Cardiac muscle cell (in vitro differentiated cells and primary cell): ENCODE results near the gene IFFO2. TPM values are rescaled to one million over a fixed set of nuclear protein-coding genes. Genes with fewer than 3 reads are reported as not detected.
A peak's percentile ranks its signal among the peaks of the same experiment; 100 is the strongest.

ENCODE experiments used
- DNase-seq, 2 donors: peaks; one replicate each; pipeline versions ENCODE4 v3.0.0 to v3.0.0-alpha.2; 2010 to 2017; ENCODE audit warnings: low read depth in 1 of 2, low spot score in 1 of 2
- H3K27ac ChIP-seq: fragments of 200-600 bp; sonication (generic); 2 replicates; pipeline ENCODE4 v1.5.1; 2016
- H3K27me3 ChIP-seq: fragments of 200-600 bp; sonication (generic); 2 replicates; pipeline ENCODE4 v1.6.0; 2016; ENCODE audit warnings: control low read depth
- H3K36me3 ChIP-seq: fragments of 200-600 bp; sonication (generic); 2 replicates; pipeline ENCODE4 v1.5.1; 2016; ENCODE audit warnings: control low read depth
- H3K4me1 ChIP-seq: fragments of 200-600 bp; sonication (generic); 2 replicates; pipeline ENCODE4 v1.8.1; 2017; ENCODE audit warnings: low read depth, mild to moderate bottlenecking, mixed run types
- H3K4me3 ChIP-seq: fragments of 200-600 bp; sonication (generic); 2 replicates; pipeline ENCODE4 v1.5.1; 2016; ENCODE audit warnings: mild to moderate bottlenecking
- H3K9me3 ChIP-seq: fragments of 200-600 bp; sonication (generic); 2 replicates; pipeline ENCODE4 v1.5.1; 2017; ENCODE audit warnings: low read depth, mild to moderate bottlenecking, control low read depth
- polyA plus RNA-seq: library from polyadenylated mRNA; unstranded; fragments of >200 nt; fragmentation: Nextera tagmentation; extraction: Ambion mirVana; gene quantifications from 2 replicates; pipeline ENCODE4 v1.2.1, GENCODE V29; 2016
- total RNA-seq: library from RNA; depleted of rRNA; stranded (reverse); fragments of >200 nt; gene quantifications from 2 replicates; pipeline ENCODE4 v1.2.3, GENCODE V29; 2016
- TF ChIP-seq, protein P1 (sequence below): IDR thresholded peaks from 2 replicates; pipeline ENCODE4 v1.5.1; 2012; ENCODE audit warnings: low read depth, mild to moderate bottlenecking, low read length

IFFO2 gene
- total and polyA plus RNA-seq, 2 experiments from 2014 or later: 0.78 to 18.5 TPM

DNA sequence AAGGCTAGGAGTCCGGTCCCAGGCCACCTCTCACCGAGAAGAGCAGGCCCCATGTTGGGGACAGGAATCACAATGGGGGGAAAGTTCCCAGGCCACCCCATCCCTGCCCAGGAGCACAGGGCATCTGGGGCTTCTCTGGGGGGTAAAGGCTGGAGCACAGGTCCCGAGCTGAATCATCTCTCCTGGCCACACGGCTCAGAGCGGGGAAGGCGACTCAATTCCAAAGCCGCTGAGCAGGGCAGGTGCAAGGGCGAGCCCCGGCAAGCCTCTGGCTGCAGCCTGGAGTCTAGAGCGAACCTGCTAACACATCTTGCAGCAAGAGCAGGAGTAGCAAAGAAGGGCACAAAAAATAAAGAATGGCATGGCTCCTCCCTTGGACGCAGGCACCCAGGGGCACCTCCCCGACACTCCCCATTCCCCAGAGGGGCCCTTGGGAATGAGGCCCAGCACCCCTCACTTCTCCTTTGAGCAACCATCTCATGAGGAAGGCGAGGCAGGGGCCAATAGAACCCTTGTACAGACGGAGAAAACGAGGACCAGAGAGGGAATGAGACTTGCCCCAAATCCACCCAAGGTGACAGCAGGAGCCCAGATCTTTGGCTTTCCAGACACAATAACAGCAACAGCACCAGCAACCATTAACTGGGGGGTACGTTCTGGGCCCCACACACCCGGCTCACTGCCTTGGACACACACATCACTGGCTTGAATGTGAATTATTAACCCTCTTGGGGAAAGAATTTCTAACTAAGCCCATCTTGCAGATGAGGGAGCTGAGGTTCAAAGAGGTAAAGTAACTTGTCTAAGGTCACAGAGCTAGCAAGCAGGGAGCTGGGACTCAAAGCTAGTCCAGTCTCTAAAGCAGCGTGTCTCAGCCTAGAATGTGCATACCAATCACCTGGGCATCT, 33.4 kb downstream of the IFFO2 start:
- Histone ChIP-seq H3K4me1 (peaks cover 42% of the 10 kb centered on the region), H3K36me3 (no peaks in the 10 kb centered on the region), H3K27me3 (no peaks in the 10 kb centered on the region), H3K4me3 (no peak overlapping the region), H3K27ac (peak overlapping the region; percentile 93), H3K9me3 (no peaks in the 10 kb centered on the region)
- no peak for DNase-seq
- TF ChIP-seq, protein P1, sequence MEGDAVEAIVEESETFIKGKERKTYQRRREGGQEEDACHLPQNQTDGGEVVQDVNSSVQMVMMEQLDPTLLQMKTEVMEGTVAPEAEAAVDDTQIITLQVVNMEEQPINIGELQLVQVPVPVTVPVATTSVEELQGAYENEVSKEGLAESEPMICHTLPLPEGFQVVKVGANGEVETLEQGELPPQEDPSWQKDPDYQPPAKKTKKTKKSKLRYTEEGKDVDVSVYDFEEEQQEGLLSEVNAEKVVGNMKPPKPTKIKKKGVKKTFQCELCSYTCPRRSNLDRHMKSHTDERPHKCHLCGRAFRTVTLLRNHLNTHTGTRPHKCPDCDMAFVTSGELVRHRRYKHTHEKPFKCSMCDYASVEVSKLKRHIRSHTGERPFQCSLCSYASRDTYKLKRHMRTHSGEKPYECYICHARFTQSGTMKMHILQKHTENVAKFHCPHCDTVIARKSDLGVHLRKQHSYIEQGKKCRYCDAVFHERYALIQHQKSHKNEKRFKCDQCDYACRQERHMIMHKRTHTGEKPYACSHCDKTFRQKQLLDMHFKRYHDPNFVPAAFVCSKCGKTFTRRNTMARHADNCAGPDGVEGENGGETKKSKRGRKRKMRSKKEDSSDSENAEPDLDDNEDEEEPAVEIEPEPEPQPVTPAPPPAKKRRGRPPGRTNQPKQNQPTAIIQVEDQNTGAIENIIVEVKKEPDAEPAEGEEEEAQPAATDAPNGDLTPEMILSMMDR: no peak

DNA sequence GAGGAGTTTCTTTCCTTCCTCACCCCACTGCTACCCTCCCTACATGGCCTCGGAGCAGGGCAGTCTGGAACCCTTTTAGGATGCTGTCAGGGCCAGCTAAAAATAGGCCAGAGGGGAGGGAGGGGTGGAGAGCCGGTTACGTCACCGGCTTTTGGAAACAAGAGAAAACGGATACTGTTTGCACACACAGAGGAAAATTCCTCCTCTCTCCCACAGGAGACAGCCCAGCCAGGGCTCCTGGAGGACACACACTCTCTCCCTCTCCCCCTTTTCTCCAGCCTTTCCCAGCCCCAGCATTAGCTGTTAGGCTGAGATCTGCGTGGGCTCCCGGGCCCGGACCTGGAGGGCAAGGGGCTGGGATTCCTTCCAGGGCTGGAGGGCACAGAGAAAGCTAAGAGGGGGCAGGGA, 34.2 kb downstream of the IFFO2 start:
- no peaks in the 10 kb centered on the region for H3K27me3 ChIP-seq
- no peaks in the 10 kb centered on the region for H3K9me3 ChIP-seq
- H3K4me1 ChIP-seq: peaks cover 42% of the 10 kb centered on the region
- no peak overlapping the region for H3K4me3 ChIP-seq
- DNase-seq: peak; percentile 87 to 94
- H3K36me3 ChIP-seq: no peaks in the 10 kb centered on the region
- peak overlapping the region; percentile 93 for H3K27ac ChIP-seq
- TF ChIP-seq, protein P1: no peak

DNA sequence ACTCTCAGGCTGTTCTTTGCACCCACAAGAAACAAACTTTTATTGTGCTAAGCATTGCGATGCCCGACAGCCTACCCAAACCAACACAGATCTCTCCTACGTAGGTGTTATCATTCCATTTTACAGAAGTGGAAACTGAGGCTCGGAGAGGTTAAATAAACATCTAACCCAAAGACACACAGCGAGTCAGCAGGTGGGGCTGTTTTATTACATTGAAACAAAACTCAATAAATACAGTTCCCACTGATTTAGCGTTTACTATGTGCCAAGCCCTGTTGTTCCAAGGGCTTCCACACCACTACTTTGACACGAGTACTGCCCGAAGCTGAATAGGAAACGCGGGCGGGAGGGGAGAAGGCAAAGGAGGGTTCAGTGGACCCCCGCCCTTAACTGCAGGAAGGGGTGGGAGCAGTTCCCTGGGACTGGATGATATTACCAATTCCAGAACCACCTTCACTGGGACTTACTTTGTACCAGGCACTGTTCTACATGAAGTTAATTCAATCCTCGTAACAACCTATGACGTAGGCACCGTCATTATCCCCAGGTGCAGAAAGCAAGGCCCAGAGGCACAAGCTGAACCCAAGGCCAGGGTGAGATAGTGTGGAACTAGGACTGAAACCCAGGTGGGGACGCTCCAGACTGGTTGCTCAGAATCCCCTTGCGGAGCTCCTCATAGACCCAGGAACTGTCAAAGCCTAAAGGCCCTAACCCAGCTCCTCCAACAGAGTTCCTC, 34.8 kb downstream of the IFFO2 start:
- H3K27ac ChIP-seq: peak overlapping the region; percentile 93
- H3K4me1 ChIP-seq: peaks cover 40% of the 10 kb centered on the region
- TF ChIP-seq, protein P1: no peak
- no peaks in the 10 kb centered on the region for H3K27me3 ChIP-seq
- no peaks in the 10 kb centered on the region for H3K9me3 ChIP-seq
- DNase-seq: no peak
- no peak overlapping the region for H3K4me3 ChIP-seq
- no peaks in the 10 kb centered on the region for H3K36me3 ChIP-seq

DNA sequence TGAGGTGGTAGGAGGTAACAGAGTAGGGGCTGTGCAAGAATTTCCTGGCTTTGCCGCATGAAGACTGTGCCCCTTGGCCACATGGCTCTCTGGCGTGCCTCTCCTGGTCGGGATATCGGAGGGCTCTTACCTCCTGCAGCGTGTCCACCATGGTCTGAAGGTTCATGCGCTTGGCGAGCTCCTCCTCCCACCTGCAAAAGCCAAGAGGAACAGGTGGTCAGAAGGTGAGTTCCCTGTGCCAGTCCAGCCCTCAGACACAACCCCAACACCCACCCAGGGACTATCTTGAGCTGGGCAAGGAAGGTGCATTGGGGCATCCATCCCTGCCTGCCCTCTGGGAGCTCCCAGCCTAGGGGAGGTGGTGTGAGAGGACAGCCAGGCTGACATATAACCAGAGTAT, 35.5 kb downstream of the IFFO2 start:
- Histone ChIP-seq H3K27ac (no peak overlapping the region), H3K4me1 (peaks cover 37% of the 10 kb centered on the region), H3K36me3 (no peaks in the 10 kb centered on the region), H3K27me3 (no peaks in the 10 kb centered on the region), H3K4me3 (no peak overlapping the region), H3K9me3 (no peaks in the 10 kb centered on the region)
- TF ChIP-seq, protein P1: no peak
- no peak for DNase-seq

DNA sequence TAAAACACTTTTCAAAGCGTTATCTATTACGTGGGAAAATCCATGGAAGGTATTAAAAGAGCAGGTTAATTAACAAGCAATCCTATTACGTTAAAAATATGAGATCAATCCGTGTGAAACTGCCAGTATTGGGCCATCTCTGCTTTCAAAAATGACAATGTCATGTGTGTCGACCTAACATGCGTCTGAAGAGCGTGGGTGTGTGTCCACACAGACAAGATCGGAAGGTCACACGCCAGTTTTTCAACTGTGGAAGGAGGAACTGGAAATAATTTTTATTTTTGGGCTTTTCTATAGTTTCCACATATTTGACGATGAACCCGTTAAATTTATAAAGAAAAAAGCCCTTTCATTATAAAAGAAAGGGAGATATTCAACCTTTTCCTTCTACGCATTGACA, 36.5 kb downstream of the IFFO2 start:
- TF ChIP-seq, protein P1: no peak
- H3K27ac ChIP-seq: no peak overlapping the region
- no peak for DNase-seq
- H3K36me3 ChIP-seq: no peaks in the 10 kb centered on the region
- no peaks in the 10 kb centered on the region for H3K27me3 ChIP-seq
- H3K9me3 ChIP-seq: no peaks in the 10 kb centered on the region
- H3K4me1 ChIP-seq: peaks cover 37% of the 10 kb centered on the region
- H3K4me3 ChIP-seq: no peak overlapping the region
